Measurements from ENCODE around the gene GPR4.

Gene GPR4

GRCh38 chr19:45589768-45590167, 12.2 kb downstream of the GPR4 start:
- TF ChIP-seq CTCF (IDR thresholded peaks at IDR 0.05) = no peak
- Mint-ChIP-seq H3K27ac (no peak overlapping the region), H3K4me1 (peaks cover 27% of the 10 kb centered on the region), H3K27me3 (ENCODE audit: low read depth, poor library complexity) (peaks cover 67% of the 10 kb centered on the region), H3K36me3 (ENCODE audit: low read depth) (no peaks in the 10 kb centered on the region), H3K4me3 (no peak overlapping the region), H3K9me3 (peaks cover 4% of the 10 kb centered on the region)
- no peak for DNase-seq

GRCh38 chr19:45587873-45588272, 14.1 kb downstream of the GPR4 start:
- Mint-ChIP-seq H3K4me3 (no peak overlapping the region), H3K4me1 (peaks cover 39% of the 10 kb centered on the region), H3K27ac (peak overlapping the region; percentile 80), H3K27me3 (ENCODE audit: low read depth, poor library complexity) (peaks cover 53% of the 10 kb centered on the region), H3K36me3 (ENCODE audit: low read depth) (no peaks in the 10 kb centered on the region), H3K9me3 (peaks cover 4% of the 10 kb centered on the region)
- DNase-seq = no peak
- no peak for TF ChIP-seq CTCF (IDR thresholded peaks at IDR 0.05)

GRCh38 chr19:45585158-45585577, 16.8 kb downstream of the GPR4 start:
- Mint-ChIP-seq H3K36me3 (ENCODE audit: low read depth) (peaks cover 6% of the 10 kb centered on the region), H3K4me3 (peak overlapping the region; percentile 94), H3K4me1 (peaks cover 60% of the 10 kb centered on the region), H3K27ac (peak overlapping the region; percentile 96), H3K9me3 (no peaks in the 10 kb centered on the region), H3K27me3 (ENCODE audit: low read depth, poor library complexity) (peaks cover 27% of the 10 kb centered on the region)
- no peak for DNase-seq
- TF ChIP-seq CTCF (IDR thresholded peaks at IDR 0.05) = no peak

GRCh38 chr19:45584332-45585157, 17.5 kb downstream of the GPR4 start, which contains the start of gene OPA3:
OPA3 (minus strand) TSS chr19:45584802; CDS start chr19:45584764, 38 bp downstream.
- peak; percentile 97 for DNase-seq
- peak; percentile 16 for TF ChIP-seq CTCF (IDR thresholded peaks at IDR 0.05)
- H3K9me3 Mint-ChIP-seq = no peaks in the 10 kb centered on the region
- peaks cover 60% of the 10 kb centered on the region for H3K4me1 Mint-ChIP-seq
- H3K36me3 Mint-ChIP-seq (ENCODE audit: low read depth) = peaks cover 6% of the 10 kb centered on the region
- peaks cover 20% of the 10 kb centered on the region for H3K27me3 Mint-ChIP-seq (ENCODE audit: low read depth, poor library complexity)
- peak within 1 kb of the TSS; percentile 94 for H3K4me3 Mint-ChIP-seq
- peak within 1 kb of the TSS; percentile 98 for H3K27ac Mint-ChIP-seq

GRCh38 chr19:45581576-45581975, 20.4 kb downstream of the GPR4 start:
- H3K9me3 Mint-ChIP-seq = no peaks in the 10 kb centered on the region
- peak overlapping the region; percentile 94 for H3K27ac Mint-ChIP-seq
- H3K4me1 Mint-ChIP-seq = peaks cover 62% of the 10 kb centered on the region
- peak overlapping the region; percentile 28 for H3K4me3 Mint-ChIP-seq
- TF ChIP-seq CTCF (IDR thresholded peaks at IDR 0.05) = no peak
- no peak for DNase-seq
- peaks cover 9% of the 10 kb centered on the region for H3K27me3 Mint-ChIP-seq (ENCODE audit: low read depth, poor library complexity)
- H3K36me3 Mint-ChIP-seq (ENCODE audit: low read depth) = peaks cover 6% of the 10 kb centered on the region

GRCh38 chr19:45578861-45579260, 23.2 kb downstream of the GPR4 start:
- H3K27ac Mint-ChIP-seq = no peak overlapping the region
- H3K4me3 Mint-ChIP-seq = no peak overlapping the region
- TF ChIP-seq CTCF (IDR thresholded peaks at IDR 0.05) = no peak

More at GRCh38 chr19:45578861-45579260, 23.2 kb downstream of the GPR4 start:
- Mint-ChIP-seq H3K36me3 (ENCODE audit: low read depth) (peaks cover 6% of the 10 kb centered on the region), H3K27me3 (ENCODE audit: low read depth, poor library complexity) (peaks cover 3% of the 10 kb centered on the region), H3K9me3 (no peaks in the 10 kb centered on the region), H3K4me1 (peaks cover 51% of the 10 kb centered on the region)
- no peak for DNase-seq

Measured in nephron progenitor cell (in vitro differentiated cells).